Uterus (tissue), 4 donors: ENCODE measurements around the gene CAMK1. TPM values are rescaled to one million over a fixed set of nuclear protein-coding genes. Genes with fewer than 3 reads are reported as not detected.

ENCODE experiments used
- DNase-seq, 2 donors: peaks; one replicate each; pipeline ENCODE4 v3.0.0-alpha.2; 2019 to 2020
- H3K27ac ChIP-seq, 2 donors: fragments of 200-600 bp; sonication (generic); 1 replicate in 1 of 2; 2 replicates in 1 of 2; pipeline ENCODE4 v1.5.1; 2016 to 2018
- H3K27me3 ChIP-seq, 2 donors: fragments of 200-600 bp; sonication (generic); one replicate each; pipeline ENCODE4 v1.5.1; 2018 to 2019; ENCODE audit warnings: control low read depth in 1 of 2
- H3K36me3 ChIP-seq, 2 donors: fragments of 200-600 bp; sonication (generic); one replicate each; pipeline ENCODE4 v1.5.1; 2019; ENCODE audit warnings: control low read depth in 1 of 2
- H3K4me1 ChIP-seq, 2 donors: fragments of 200-600 bp; sonication (generic); one replicate each; pipeline ENCODE4 v1.5.1; 2018 to 2019; ENCODE audit warnings: control low read depth in 1 of 2
- H3K4me3 ChIP-seq, 2 donors: fragments of 200-600 bp; sonication (generic); 1 replicate in 1 of 2; 2 replicates in 1 of 2; pipeline ENCODE4 v1.5.1; 2018 to 2019; ENCODE audit warnings: mild to moderate bottlenecking in 1 of 2
- H3K9me3 ChIP-seq, 2 donors: fragments of 200-600 bp; sonication (generic); one replicate each; pipeline ENCODE4 v1.5.1; 2019; ENCODE audit warnings: control low read depth in 1 of 2
- CTCF ChIP-seq, 4 experiments: fragments of 200-600 bp in 2 of 4; fragments of 450-650 bp in 2 of 4; sonication (generic) in 2 of 4; IDR thresholded peaks; one replicate each; pipeline ENCODE4 v1.5.1; 2016 to 2019; ENCODE audit warnings: antibody characterized with exemption in 4 of 4, mild to moderate bottlenecking in 2 of 4, moderate library complexity in 1 of 4
- POLR2A ChIP-seq, 2 donors: fragments of 450-650 bp; IDR thresholded peaks; one replicate each; pipeline ENCODE4 v1.6.1; 2016; ENCODE audit warnings: antibody characterized with exemption in 2 of 2, mild to moderate bottlenecking in 1 of 2, moderate library complexity in 1 of 2
- intact Hi-C: fragments of 100-400 bp; cut with DNase I; formaldehyde crosslinking; loops from one replicate; pipeline ENCODE4 v1.15.1; 2023; ENCODE audit warnings: low total_unique reads
- total RNA-seq, 4 donors: library from RNA; depleted of rRNA in 3 of 4; stranded (reverse); fragments of >200 nt in 3 of 4; gene quantifications; one replicate each; pipeline versions ENCODE4 v1.1.0 to v1.2.4, GENCODE V29; 2014 to 2023
- donor health status: DM: yes; HTN: yes; CAD: no.

Gene CAMK1
- total RNA-seq, 4 donors from 2014 or later, result 19.1 to 63.0 (median 56.7) TPM

GRCh38 chr3:9782770-9783169 lies 13.0 kb upstream of the CAMK1 start:
- H3K36me3 ChIP-seq, result no peaks in the 10 kb centered on the region
- no peak for TF ChIP-seq POLR2A (IDR thresholded peaks at IDR 0.05)
- no peak for TF ChIP-seq CTCF (IDR thresholded peaks at IDR 0.05)
- H3K27me3 ChIP-seq, result no peaks in the 10 kb centered on the region
- H3K9me3 ChIP-seq, result no peaks in the 10 kb centered on the region
- no peak overlapping the region for H3K4me3 ChIP-seq
- intact Hi-C loops, result no loop called here
- H3K27ac ChIP-seq, result no peak overlapping the region
- no peak for DNase-seq
- H3K4me1 ChIP-seq, result peaks cover 0 to 6% of the 10 kb centered on the region in 2 donors

- Histone ChIP-seq H3K4me3 (no peak overlapping the region), H3K27ac (no peak overlapping the region), H3K36me3 (no peaks in the 10 kb centered on the region), H3K9me3 (no peaks in the 10 kb centered on the region), H3K27me3 (no peaks in the 10 kb centered on the region), H3K4me1 (peaks cover 0 to 6% of the 10 kb centered on the region in 2 donors)
- intact Hi-C loops, result no loop called here
- no peak for DNase-seq
- TF ChIP-seq CTCF (IDR thresholded peaks at IDR 0.05), result no peak
- TF ChIP-seq POLR2A (IDR thresholded peaks at IDR 0.05), result no peak
Measured at GRCh38 chr3:9781978-9782603, 12.3 kb upstream of the CAMK1 start.

- intact Hi-C loops, result no loop called here
- H3K27me3 ChIP-seq, result no peaks in the 10 kb centered on the region
- peaks cover 0 to 6% of the 10 kb centered on the region in 2 donors for H3K4me1 ChIP-seq
- H3K36me3 ChIP-seq, result no peaks in the 10 kb centered on the region
- DNase-seq, result no peak
- no peak for TF ChIP-seq CTCF (IDR thresholded peaks at IDR 0.05)
- TF ChIP-seq POLR2A (IDR thresholded peaks at IDR 0.05), result no peak
- no peak overlapping the region for H3K27ac ChIP-seq
- H3K9me3 ChIP-seq, result no peaks in the 10 kb centered on the region
- H3K4me3 ChIP-seq, result no peak overlapping the region
Measured at GRCh38 chr3:9781551-9781950, 11.8 kb upstream of the CAMK1 start.

- Histone ChIP-seq H3K27me3 (no peaks in the 10 kb centered on the region), H3K9me3 (no peaks in the 10 kb centered on the region), H3K36me3 (no peaks in the 10 kb centered on the region), H3K4me1 (peaks cover 0 to 6% of the 10 kb centered on the region in 2 donors), H3K4me3 (no peak overlapping the region), H3K27ac (no peak overlapping the region)
- no peak for DNase-seq
- intact Hi-C loops, result no loop called here
- TF ChIP-seq POLR2A (IDR thresholded peaks at IDR 0.05) (no peak), CTCF (IDR thresholded peaks at IDR 0.05) (no peak)
Measured at GRCh38 chr3:9780910-9781309, 11.2 kb upstream of the CAMK1 start.

- H3K4me1 ChIP-seq, result peaks cover 0 to 6% of the 10 kb centered on the region in 2 donors
Measured at GRCh38 chr3:9780458-9780812, 10.7 kb upstream of the CAMK1 start.

More at GRCh38 chr3:9780458-9780812, 10.7 kb upstream of the CAMK1 start:
- TF ChIP-seq CTCF (IDR thresholded peaks at IDR 0.05) (no peak), POLR2A (IDR thresholded peaks at IDR 0.05) (no peak)
- Histone ChIP-seq H3K4me3 (no peak overlapping the region), H3K36me3 (no peaks in the 10 kb centered on the region), H3K27me3 (no peaks in the 10 kb centered on the region), H3K27ac (no peak overlapping the region), H3K9me3 (no peaks in the 10 kb centered on the region)
- intact Hi-C loops, result no loop called here
- no peak for DNase-seq
